ENCODE results near the gene LEF1.

- no peak for TF ChIP-seq CTCF (IDR thresholded peaks at IDR 0.05)
- no peak for TF ChIP-seq POLR2AphosphoS5 (IDR thresholded peaks at IDR 0.05)
- no peak for TF ChIP-seq POLR2A (IDR thresholded peaks at IDR 0.05)
Measured at GRCh38 chr4:108045687-108046024, 123.1 kb downstream of the LEF1 start.
